ENCODE measurements around the gene SERP2. TPM values are rescaled to one million over a fixed set of nuclear protein-coding genes. Genes with fewer than 3 reads are reported as not detected.

The SERP2 gene
- total RNA-seq, 2 donors from 2014 or later = 3.3 to 14.5 TPM

- Histone ChIP-seq H3K9me3 (no peaks in the 10 kb centered on the region), H3K4me1 (replicated peaks) (no peaks in the 10 kb centered on the region), H3K36me3 (no peaks in the 10 kb centered on the region), H3K27me3 (replicated peaks; ENCODE audit: insufficient read depth) (no peaks in the 10 kb centered on the region), H3K4me3 (no peak overlapping the region), H3K27ac (no peak overlapping the region)
- intact Hi-C loops (cut with DNase I) = no loop called here
- no peak for DNase-seq (ENCODE audit: low spot score)
- TF ChIP-seq POLR2AphosphoS5 (IDR thresholded peaks at IDR 0.05) (no peak), POLR2A (IDR thresholded peaks at IDR 0.05) (no peak), CTCF (IDR thresholded peaks at IDR 0.05) (no peak)
- 96% methylated on average over 2 of the region's 2 CpGs for WGBS
Observed at GRCh38 chr13:44421853-44422525, 48.4 kb downstream of the SERP2 start.

- H3K27ac ChIP-seq = no peak overlapping the region
- no peaks in the 10 kb centered on the region for H3K4me1 ChIP-seq (replicated peaks)
- no peak overlapping the region for H3K4me3 ChIP-seq
- no peaks in the 10 kb centered on the region for H3K36me3 ChIP-seq
- H3K9me3 ChIP-seq = no peaks in the 10 kb centered on the region
- 82% methylated on average over 15 of the region's 15 CpGs for WGBS
- TF ChIP-seq POLR2AphosphoS5 (IDR thresholded peaks at IDR 0.05) (no peak), CTCF (IDR thresholded peaks at IDR 0.05) (no peak), POLR2A (IDR thresholded peaks at IDR 0.05) (no peak)
- intact Hi-C loops (cut with DNase I) = no loop called here
- H3K27me3 ChIP-seq (replicated peaks; ENCODE audit: insufficient read depth) = no peaks in the 10 kb centered on the region
- no peak for DNase-seq (ENCODE audit: low spot score)
Observed at GRCh38 chr13:44422755-44423643, 49.4 kb downstream of the SERP2 start.

- TF ChIP-seq POLR2AphosphoS5 (IDR thresholded peaks at IDR 0.05) (no peak), CTCF (IDR thresholded peaks at IDR 0.05) (no peak), POLR2A (IDR thresholded peaks at IDR 0.05) (no peak)
- Histone ChIP-seq H3K4me1 (replicated peaks) (no peaks in the 10 kb centered on the region), H3K9me3 (no peaks in the 10 kb centered on the region), H3K36me3 (no peaks in the 10 kb centered on the region), H3K27ac (no peak overlapping the region), H3K27me3 (replicated peaks; ENCODE audit: insufficient read depth) (no peaks in the 10 kb centered on the region), H3K4me3 (no peak overlapping the region)
- intact Hi-C loops (cut with DNase I) = no loop called here
- WGBS = 95% methylated on average over 5 of the region's 5 CpGs
- no peak for DNase-seq (ENCODE audit: low spot score)
Observed at GRCh38 chr13:44423824-44424223, 50.2 kb downstream of the SERP2 start.

- Histone ChIP-seq H3K27me3 (replicated peaks; ENCODE audit: insufficient read depth) (no peaks in the 10 kb centered on the region), H3K36me3 (no peaks in the 10 kb centered on the region), H3K27ac (no peak overlapping the region), H3K4me1 (replicated peaks) (no peaks in the 10 kb centered on the region), H3K4me3 (no peak overlapping the region), H3K9me3 (no peaks in the 10 kb centered on the region)
- TF ChIP-seq POLR2A (IDR thresholded peaks at IDR 0.05) (no peak), CTCF (IDR thresholded peaks at IDR 0.05) (no peak), POLR2AphosphoS5 (IDR thresholded peaks at IDR 0.05) (no peak)
- intact Hi-C loops (cut with DNase I) = no loop called here
- WGBS = 62% methylated on average over 9 of the region's 9 CpGs
- DNase-seq (ENCODE audit: low spot score) = no peak
Observed at GRCh38 chr13:44425041-44425814, 51.6 kb downstream of the SERP2 start.

Data from prostate gland (tissue), 2 donors.